ENCODE measurements around the gene CDKN2AIP.
A peak's percentile ranks its signal among the peaks of the same experiment; 100 is the strongest.
"Not testable (repeated sequence)": the region's sequence is repeated elsewhere in the genome, so short reads cannot be mapped to it uniquely, and the experiment has no call there.

CDKN2AIP gene

DNA sequence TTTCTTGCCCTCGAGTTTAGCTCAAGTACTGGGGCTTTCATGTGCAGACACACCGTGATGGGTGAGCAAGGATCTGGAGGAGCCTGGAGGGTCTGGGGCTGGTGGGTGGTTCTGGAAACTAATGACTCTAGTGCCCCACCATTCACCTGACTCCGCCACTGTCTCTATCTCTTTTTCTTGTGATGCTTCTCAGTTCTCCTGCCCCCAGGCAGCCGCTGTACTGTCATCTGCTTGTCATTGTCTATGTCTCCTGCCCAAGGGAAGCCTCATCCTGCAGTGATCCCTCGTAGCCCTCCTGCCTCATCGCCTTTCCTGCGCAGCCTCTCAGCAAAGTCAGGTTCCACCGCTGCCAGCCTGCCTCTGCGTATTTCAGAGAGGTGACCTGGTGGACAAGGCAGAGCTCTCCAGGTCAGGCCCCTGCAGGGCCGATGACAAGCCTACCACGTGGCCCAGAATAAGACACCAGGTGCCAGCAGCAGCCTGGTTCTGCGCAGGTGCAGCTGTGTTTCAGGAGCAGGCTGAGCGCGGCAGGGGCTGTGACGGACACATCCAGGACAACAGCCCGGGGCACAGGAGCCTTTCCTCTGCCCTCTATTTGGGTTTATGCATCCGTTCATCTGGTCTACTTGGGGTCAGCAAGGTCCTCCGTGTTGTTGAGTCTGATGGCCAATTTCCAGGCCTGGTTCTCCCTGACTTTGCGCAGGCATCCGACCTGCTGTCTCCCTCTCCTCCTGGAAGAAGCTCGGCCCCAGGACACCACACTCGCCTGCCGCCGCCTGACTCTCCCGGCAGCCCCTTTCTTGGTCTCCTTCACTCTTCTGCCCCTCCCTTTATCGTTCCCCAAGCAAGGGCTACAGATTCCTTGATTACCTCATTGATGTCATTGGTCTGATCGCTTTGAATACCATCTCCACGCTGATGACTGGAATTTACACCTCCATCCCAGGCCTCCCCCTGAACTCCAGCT, 30.9 kb upstream of the CDKN2AIP start:
- no peak for DNase-seq (ENCODE audit: low spot score)

DNA sequence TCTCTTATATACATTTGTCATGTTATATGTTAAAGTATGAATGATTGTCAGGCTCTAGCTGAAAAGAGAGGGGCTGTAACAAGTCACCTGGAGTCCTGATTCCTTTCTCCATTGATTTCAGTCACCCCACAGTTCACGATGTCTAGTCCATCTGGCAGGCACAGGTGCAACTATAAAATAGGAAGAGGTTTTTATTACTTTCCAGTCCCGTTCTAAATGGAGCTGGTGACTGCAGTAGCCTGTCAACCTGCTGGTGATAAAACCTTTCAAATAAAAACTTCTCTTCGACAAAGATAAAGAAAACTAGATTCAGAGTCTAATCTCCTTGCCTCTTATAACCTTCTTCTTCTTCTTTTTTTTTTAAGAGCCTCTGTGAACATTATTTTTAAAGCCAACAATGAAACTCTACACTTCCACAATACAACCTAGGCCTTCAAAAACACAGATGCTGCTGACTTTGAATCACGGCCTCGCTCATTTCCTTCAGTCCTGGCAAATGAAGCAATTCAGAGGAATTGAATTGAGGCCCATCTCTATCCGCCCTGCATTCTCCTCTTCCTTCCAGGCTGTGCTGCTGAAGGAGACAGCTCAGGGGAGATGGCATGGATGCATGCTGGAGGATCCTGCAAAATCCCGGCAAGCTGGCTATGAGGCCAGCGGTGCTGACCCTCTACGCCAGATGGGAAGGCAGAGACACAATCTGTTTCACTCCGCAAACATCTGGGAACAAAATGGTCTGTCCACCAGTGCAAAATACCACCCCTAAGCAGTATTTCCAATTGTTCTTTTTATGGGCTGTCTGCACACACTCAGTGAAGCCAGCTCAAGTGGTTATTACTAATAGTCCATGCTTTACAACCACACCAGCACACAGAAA, 27.3 kb upstream of the CDKN2AIP start:
- no peak for DNase-seq (ENCODE audit: low spot score)

DNA sequence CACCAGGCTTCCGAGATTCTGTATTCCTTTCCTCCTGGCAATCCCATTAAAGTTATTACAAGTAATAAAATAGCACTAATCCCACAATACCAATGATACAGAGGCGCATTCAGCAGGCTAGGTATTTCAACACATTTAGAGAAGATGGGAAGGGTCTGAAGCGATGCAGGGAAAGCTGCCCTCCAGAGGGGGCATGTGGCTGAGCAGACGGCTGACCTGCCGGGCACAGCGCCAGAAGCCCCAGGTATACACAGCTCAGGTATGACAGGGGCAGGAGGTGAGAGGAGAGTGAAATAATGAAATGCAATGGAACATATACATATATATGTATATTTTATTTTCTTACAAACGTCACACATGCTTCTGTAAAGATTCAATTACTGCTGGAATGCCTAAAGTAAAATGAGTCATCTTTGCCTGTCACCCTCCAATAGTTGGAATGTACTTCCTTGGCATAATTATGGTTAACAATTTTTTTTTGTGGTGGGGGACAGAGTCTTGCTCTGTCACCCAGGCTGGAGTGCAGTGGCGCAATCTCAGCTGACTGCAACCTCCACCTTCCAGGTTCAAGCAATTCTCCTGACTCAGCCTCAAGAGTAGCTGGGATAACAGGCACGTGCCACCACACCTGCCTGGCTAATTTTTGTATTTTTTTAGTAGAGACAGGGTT, 21.3 kb upstream of the CDKN2AIP start:
- peak; percentile 38 for DNase-seq (ENCODE audit: low spot score)

- DNase-seq (ENCODE audit: low spot score): no peak
These were observed 20.2 kb upstream of the CDKN2AIP start for GRCh38 chr4:183424109-183424744.

GRCh38 chr4:183426507-183426906, 17.9 kb upstream of the CDKN2AIP start:
- no peak for DNase-seq (ENCODE audit: low spot score)

GRCh38 chr4:183429489-183429888, 14.9 kb upstream of the CDKN2AIP start:
- DNase-seq (ENCODE audit: low spot score): no peak

GRCh38 chr4:183430317-183430993, 14.0 kb upstream of the CDKN2AIP start:
- DNase-seq (ENCODE audit: low spot score): peak; percentile 28

- no peak for DNase-seq (ENCODE audit: low spot score)
These were observed 13.5 kb upstream of the CDKN2AIP start for GRCh38 chr4:183430994-183431347.

- DNase-seq (ENCODE audit: low spot score): no peak
These were observed 12.8 kb upstream of the CDKN2AIP start for GRCh38 chr4:183431614-183432013.

GRCh38 chr4:183433183-183433582, 11.3 kb upstream of the CDKN2AIP start:
- not testable (repeated sequence) for DNase-seq (ENCODE audit: low spot score)

DNA sequence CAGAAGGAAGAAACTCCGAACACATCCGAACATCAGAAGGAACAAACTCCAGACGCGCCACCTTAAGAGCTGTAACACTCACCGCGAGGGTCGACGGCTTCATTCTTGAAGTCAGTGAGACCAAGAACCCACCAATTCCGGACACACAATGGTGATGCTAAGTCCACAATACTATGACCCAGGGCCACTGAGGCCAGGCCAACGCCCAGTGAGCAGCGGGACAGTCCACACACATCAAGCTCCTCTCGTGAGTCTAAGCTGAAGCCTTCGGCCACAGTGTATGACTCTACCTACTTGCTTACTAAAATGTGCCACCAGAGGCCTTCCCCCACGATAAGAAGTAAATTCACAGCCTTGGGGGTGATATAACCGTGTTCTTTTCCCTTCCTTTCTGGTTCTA, 10.2 kb upstream of the CDKN2AIP start:
- DNase-seq (ENCODE audit: low spot score): no peak

GRCh38 chr4:183434666-183435190, 9.7 kb upstream of the CDKN2AIP start:
- no peak for DNase-seq (ENCODE audit: low spot score)

- DNase-seq (ENCODE audit: low spot score): no peak
These were observed 8.6 kb upstream of the CDKN2AIP start for GRCh38 chr4:183435803-183436202.

- no peak for DNase-seq (ENCODE audit: low spot score)
These were observed 8.0 kb upstream of the CDKN2AIP start for GRCh38 chr4:183436417-183436816.

DNA sequence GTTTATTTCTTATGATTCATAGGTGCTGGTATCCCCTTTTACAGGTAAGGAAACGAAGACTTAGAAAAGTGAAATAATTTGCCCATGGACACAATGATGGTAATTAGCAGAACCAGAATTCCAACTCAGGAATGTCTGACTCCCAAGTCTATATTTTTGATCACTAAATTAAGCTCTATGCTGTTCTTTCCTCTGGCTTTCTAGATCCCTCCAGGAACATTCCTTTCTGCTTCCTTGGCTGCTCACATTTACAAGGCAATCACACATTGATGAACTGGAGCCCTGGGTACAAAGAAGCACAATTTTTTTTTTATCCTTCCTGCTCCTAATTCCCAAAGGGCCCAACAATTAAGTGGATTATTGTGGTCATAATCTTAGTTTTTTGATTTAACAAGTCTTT, 7.0 kb upstream of the CDKN2AIP start:
- no peak for DNase-seq (ENCODE audit: low spot score)

GRCh38 chr4:183438458-183439113, 5.8 kb upstream of the CDKN2AIP start:
- peak; percentile 88 for DNase-seq (ENCODE audit: low spot score)

- no peak for DNase-seq (ENCODE audit: low spot score)
These were observed 3.2 kb upstream of the CDKN2AIP start for GRCh38 chr4:183441276-183441675.

GRCh38 chr4:183443655-183444213, 702 bp upstream of the CDKN2AIP start:
- DNase-seq (ENCODE audit: low spot score): peak; percentile 50

DNA sequence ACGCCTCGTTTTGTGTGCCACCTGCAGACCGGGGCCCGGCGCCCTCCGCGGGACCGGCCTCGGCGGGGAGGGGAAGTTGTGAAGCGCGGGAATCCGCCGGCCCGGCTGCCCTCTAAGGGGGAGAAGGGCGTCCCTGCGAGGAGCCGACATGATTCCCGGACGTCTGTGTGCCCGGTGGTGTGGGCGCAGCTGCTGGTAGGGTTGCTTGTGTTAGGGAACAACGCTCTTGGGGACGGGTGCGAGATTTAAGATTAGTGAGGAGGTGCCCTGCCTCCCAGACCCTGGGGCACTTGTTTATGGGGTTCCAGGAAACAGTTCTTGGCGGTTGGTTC, 627 bp downstream of the CDKN2AIP start:
- peak; percentile 21 for DNase-seq (ENCODE audit: low spot score)

- no peak for DNase-seq (ENCODE audit: low spot score)
These were observed 3.2 kb downstream of the CDKN2AIP start for GRCh38 chr4:183447646-183448045.
